Spleen (tissue), 11 donors: ENCODE measurements around the gene NSFL1C. TPM values are rescaled to one million over a fixed set of nuclear protein-coding genes. Genes with fewer than 3 reads are reported as not detected.
A peak's percentile ranks its signal among the peaks of the same experiment; 100 is the strongest.

Experiments used
- DNase-seq: peaks from one replicate; pipeline ENCODE4 v3.0.0-alpha.2; 2020
- H3K27ac ChIP-seq, 8 donors: fragments of 200-600 bp; sonication (generic) in 7 of 8; 1 replicate in 4 of 8; 2 replicates in 4 of 8; pipeline versions ENCODE4 v1.5.0 to v1.8.0; 2016 to 2021; ENCODE audit warnings: inconsistent platforms in 4 of 8, mild to moderate bottlenecking in 4 of 8, moderate library complexity in 1 of 8
- H3K27me3 ChIP-seq, 7 donors: fragments of 200-600 bp; sonication (generic) in 6 of 7; replicated peaks in 1 of 7; 1 replicate in 4 of 7; 2 replicates in 3 of 7; pipeline versions ENCODE4 v1.5.0 to v1.8.0; 2016 to 2021; ENCODE audit warnings: inconsistent platforms in 3 of 7, mild to moderate bottlenecking in 1 of 7
- H3K36me3 ChIP-seq, 6 donors: fragments of 200-600 bp; sonication (generic) in 5 of 6; 1 replicate in 4 of 6; 2 replicates in 2 of 6; pipeline versions ENCODE4 v1.5.0 to v1.8.0; 2016 to 2021; ENCODE audit warnings: inconsistent platforms in 2 of 6
- H3K4me1 ChIP-seq, 6 donors: fragments of 200-600 bp; sonication (generic) in 5 of 6; 1 replicate in 3 of 6; 2 replicates in 3 of 6; pipeline versions ENCODE4 v1.5.0 to v1.8.0; 2016 to 2021; ENCODE audit warnings: inconsistent platforms in 3 of 6
- H3K4me3 ChIP-seq, 8 donors: fragments of 200-600 bp; sonication (generic) in 7 of 8; 1 replicate in 4 of 8; 2 replicates in 4 of 8; pipeline versions ENCODE4 v1.5.0 to v1.8.0; 2016 to 2021; ENCODE audit warnings: inconsistent platforms in 4 of 8, mild to moderate bottlenecking in 4 of 8, moderate library complexity in 2 of 8
- H3K9me3 ChIP-seq, 8 donors: fragments of 200-600 bp; sonication (generic) in 7 of 8; 1 replicate in 4 of 8; 2 replicates in 4 of 8; pipeline versions ENCODE4 v1.5.0 to v1.8.0; 2016 to 2021; ENCODE audit warnings: inconsistent platforms in 4 of 8
- CTCF ChIP-seq, 11 experiments: fragments of 200-600 bp in 7 of 11; fragments of 450-650 bp in 4 of 11; sonication (generic) in 4 of 11; IDR thresholded peaks in 8 of 11; conservative IDR thresholded peaks in 3 of 11; 1 replicate in 7 of 11; 2 replicates in 4 of 11; pipeline versions ENCODE4 v1.4.0 to v1.8.0; 2016 to 2021; ENCODE audit warnings: antibody characterized with exemption in 11 of 11, inconsistent platforms in 4 of 11, mild to moderate bottlenecking in 1 of 11
- POLR2A ChIP-seq, 3 donors: fragments of 450-650 bp; IDR thresholded peaks; one replicate each; pipeline ENCODE4 v1.5.1; 2017; ENCODE audit warnings: antibody characterized with exemption in 3 of 3, mild to moderate bottlenecking in 1 of 3
- POLR2AphosphoS5 ChIP-seq, 3 donors: sonication (generic); formaldehyde crosslinking; IDR thresholded peaks; one replicate each; pipeline ENCODE4 v1.5.1; 2017; ENCODE audit warnings: antibody characterized with exemption in 3 of 3
- WGBS, 5 donors: extraction: QIAGEN DNeasy Blood & Tissue Kit in 3 of 5; methylation state at CpG; one replicate each; pipeline versions ENCODE4 v1.1.5 to v1.1.7; 2013 to 2018; 5-methylcytosine and 5-hydroxymethylcytosine counted together
- intact Hi-C: fragments of 100-400 bp; cut with DNase I; formaldehyde crosslinking; loops from one replicate; pipeline ENCODE4 v1.15.0; 2023; ENCODE audit warnings: low total_unique reads
- polyA plus RNA-seq, 3 donors: library from polyadenylated mRNA; stranded (reverse); fragments of 200-250 nt; gene quantifications; one replicate each; pipeline ENCODE4 v1.2.1, GENCODE V29; 2013
- total RNA-seq, 7 donors: library from RNA; depleted of rRNA in 3 of 7; stranded (reverse); fragments of >200 nt in 3 of 7; fragmentation: NEBNext Ultra II Directional in 4 of 7; extraction: Animal tissue kit (Norgen Biotek cat#: 25700) in 4 of 7; gene quantifications; one replicate each; pipeline versions ENCODE4 v1.1.0 to v1.2.1, GENCODE V29; 2016 to 2021
- donor health status: healthy with polysubstance abuse.
- donor health status: DM: no; HTN: no; CAD: no; lungs with moderate emphysema.
- donor health status: DM: no; HTN: no; CAD: no.
- donor health status: Bipolar disorder and iron deficiency.
- donor health status: healthy.
- donor health status: DM: no; HTN: no; CAD: no.
- donor health status: DM: yes; HTN: yes; CAD: no.

NSFL1C gene
- total and polyA plus RNA-seq, 10 donors = 37.1 to 88.5 (median 66.3) TPM

- Histone ChIP-seq H3K27ac (no peak overlapping the region), H3K27me3 (peaks cover 0 to 10% (median 0%) of the 10 kb centered on the region in 7 donors), H3K9me3 (no peaks in the 10 kb centered on the region), H3K36me3 (peaks cover 0 to 67% (median 0%) of the 10 kb centered on the region in 6 donors), H3K4me1 (peaks cover 0 to 13% (median 6%) of the 10 kb centered on the region in 6 donors), H3K4me3 (no peak overlapping the region)
- TF ChIP-seq CTCF (IDR thresholded peaks at IDR 0.05 in 8 of 11, conservative IDR thresholded peaks at IDR 0.05 in 3 of 11) (no peak), POLR2A (IDR thresholded peaks at IDR 0.05) (no peak), POLR2AphosphoS5 (IDR thresholded peaks at IDR 0.05) (no peak)
- intact Hi-C loops = no loop called here
- WGBS, 5 donors = 87 to 93% (median 92%) methylated on average over 7 of the region's 7 CpGs
- no peak for DNase-seq
These were observed 11.3 kb upstream of the NSFL1C start for GRCh38 chr20:1477896-1478490.

- no peak for DNase-seq
- H3K4me1 ChIP-seq = peaks cover 0 to 42% (median 22%) of the 10 kb centered on the region in 6 donors
- WGBS, 5 donors = 85 to 98% (median 90%) methylated on average over 4 of the region's 4 CpGs
These were observed 8.4 kb upstream of the NSFL1C start for GRCh38 chr20:1474817-1475603.

GRCh38 chr20:1474325-1474724 is 7.7 kb upstream of the NSFL1C start:
- Histone ChIP-seq H3K9me3 (no peaks in the 10 kb centered on the region), H3K27ac (no peak overlapping the region), H3K4me3 (no peak overlapping the region), H3K4me1 (peaks cover 4 to 49% (median 28%) of the 10 kb centered on the region in 6 donors), H3K36me3 (peaks cover 0 to 71% (median 0%) of the 10 kb centered on the region in 6 donors), H3K27me3 (no peaks in the 10 kb centered on the region)
- no peak for DNase-seq
- WGBS, 5 donors = 94 to 97% (median 96%) methylated on average over 8 of the region's 8 CpGs
- no peak for TF ChIP-seq POLR2A (IDR thresholded peaks at IDR 0.05)
- no peak for TF ChIP-seq CTCF (IDR thresholded peaks at IDR 0.05 in 8 of 11, conservative IDR thresholded peaks at IDR 0.05 in 3 of 11)
- TF ChIP-seq POLR2AphosphoS5 (IDR thresholded peaks at IDR 0.05) = no peak
- intact Hi-C loops = no loop called here

More at GRCh38 chr20:1474817-1475603, 8.4 kb upstream of the NSFL1C start:
- Histone ChIP-seq H3K27me3 (peaks cover 0 to 3% (median 0%) of the 10 kb centered on the region in 7 donors), H3K4me3 (no peak overlapping the region), H3K36me3 (peaks cover 0 to 78% (median 0%) of the 10 kb centered on the region in 6 donors), H3K27ac (no peak overlapping the region), H3K9me3 (no peaks in the 10 kb centered on the region)
- no peak for TF ChIP-seq POLR2AphosphoS5 (IDR thresholded peaks at IDR 0.05)
- peak in 4 of 11 experiments; percentile 13 to 32 (median 18) for TF ChIP-seq CTCF (IDR thresholded peaks at IDR 0.05 in 8 of 11, conservative IDR thresholded peaks at IDR 0.05 in 3 of 11)
- intact Hi-C loops = no loop called here
